Measurements from ENCODE around the gene PHC2.

DNA sequence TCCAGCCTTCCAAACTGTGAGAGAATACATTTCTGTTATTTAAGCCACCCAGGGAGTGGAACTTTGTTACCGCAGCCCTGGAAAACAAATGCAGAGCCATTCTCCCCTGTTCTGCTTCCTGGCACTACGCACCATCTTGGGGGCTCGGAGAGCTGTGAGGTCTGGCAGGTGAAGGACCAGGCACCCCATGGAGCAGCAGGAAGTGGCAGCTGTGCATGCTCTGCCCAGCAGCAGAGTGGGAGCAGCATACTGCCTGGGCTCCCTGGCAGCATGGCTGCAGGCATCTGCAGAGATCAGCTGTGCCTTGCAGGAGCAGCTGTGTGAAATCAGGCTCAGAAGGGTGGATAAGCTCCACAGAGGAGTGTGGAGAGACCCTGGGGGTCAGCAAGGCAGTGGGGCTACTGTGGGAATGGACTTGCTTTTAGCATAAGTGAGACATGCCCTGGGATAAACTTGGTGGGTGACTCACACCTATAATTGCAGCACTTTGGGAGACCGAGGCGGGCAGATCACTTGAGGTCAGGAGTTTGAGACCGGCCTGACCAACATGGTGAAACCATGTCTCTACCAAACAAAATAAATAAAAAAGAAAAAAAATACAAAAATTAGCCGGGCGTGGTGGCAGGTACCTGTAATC, 23.9 kb upstream of the PHC2 start:
- TF ChIP-seq, protein P1, sequence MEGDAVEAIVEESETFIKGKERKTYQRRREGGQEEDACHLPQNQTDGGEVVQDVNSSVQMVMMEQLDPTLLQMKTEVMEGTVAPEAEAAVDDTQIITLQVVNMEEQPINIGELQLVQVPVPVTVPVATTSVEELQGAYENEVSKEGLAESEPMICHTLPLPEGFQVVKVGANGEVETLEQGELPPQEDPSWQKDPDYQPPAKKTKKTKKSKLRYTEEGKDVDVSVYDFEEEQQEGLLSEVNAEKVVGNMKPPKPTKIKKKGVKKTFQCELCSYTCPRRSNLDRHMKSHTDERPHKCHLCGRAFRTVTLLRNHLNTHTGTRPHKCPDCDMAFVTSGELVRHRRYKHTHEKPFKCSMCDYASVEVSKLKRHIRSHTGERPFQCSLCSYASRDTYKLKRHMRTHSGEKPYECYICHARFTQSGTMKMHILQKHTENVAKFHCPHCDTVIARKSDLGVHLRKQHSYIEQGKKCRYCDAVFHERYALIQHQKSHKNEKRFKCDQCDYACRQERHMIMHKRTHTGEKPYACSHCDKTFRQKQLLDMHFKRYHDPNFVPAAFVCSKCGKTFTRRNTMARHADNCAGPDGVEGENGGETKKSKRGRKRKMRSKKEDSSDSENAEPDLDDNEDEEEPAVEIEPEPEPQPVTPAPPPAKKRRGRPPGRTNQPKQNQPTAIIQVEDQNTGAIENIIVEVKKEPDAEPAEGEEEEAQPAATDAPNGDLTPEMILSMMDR (IDR thresholded peaks at IDR 0.05) = no peak
- no peak for TF ChIP-seq POLR2A (IDR thresholded peaks at IDR 0.05)

Data from heart left ventricle (tissue), 13 donors.